Mononuclear cell (primary cell): Measurements from ENCODE around the gene ELAVL4. TPM values are rescaled to one million over a fixed set of nuclear protein-coding genes. Genes with fewer than 3 reads are reported as not detected.

Source experiments
- H3K27me3 ChIP-seq: 2 replicates; pipeline ENCODE4 v1.6.0; 2011; ENCODE audit warnings: low read length, control low read depth; ENCODE audit not compliant: insufficient read depth
- H3K4me1 ChIP-seq: 2 replicates; pipeline ENCODE4 v1.5.1; 2011; ENCODE audit warnings: mild to moderate bottlenecking, low read length, control low read depth; ENCODE audit not compliant: insufficient read depth
- H3K4me3 ChIP-seq: 2 replicates; pipeline ENCODE4 v1.5.1; 2011; ENCODE audit warnings: mild to moderate bottlenecking, low read length, moderate library complexity
- H3K9me3 ChIP-seq: 2 replicates; pipeline ENCODE4 v1.5.1; 2011; ENCODE audit warnings: low read depth, mild to moderate bottlenecking, control low read depth, low read length
- total RNA-seq: library from RNA; depleted of rRNA; stranded (reverse); fragments of >200 nt; gene quantifications from one replicate; pipeline ENCODE4 v1.2.3, GENCODE V29; 2012

ELAVL4 gene
- total RNA-seq, 1 donor: not detected

- Histone ChIP-seq H3K9me3 (no peaks in the 10 kb centered on the region), H3K4me3 (no peak overlapping the region), H3K4me1 (peaks cover 21% of the 10 kb centered on the region), H3K27me3 (peaks cover 14% of the 10 kb centered on the region)
Measured at GRCh38 chr1:50106095-50106761, 2.5 kb upstream of the ELAVL4 start.

- H3K4me1 ChIP-seq: peaks cover 21% of the 10 kb centered on the region
- H3K9me3 ChIP-seq: no peaks in the 10 kb centered on the region
- H3K27me3 ChIP-seq: peaks cover 18% of the 10 kb centered on the region
- H3K4me3 ChIP-seq: no peak overlapping the region
Measured at GRCh38 chr1:50109116-50109515, 396 bp downstream of the ELAVL4 start.

- no peaks in the 10 kb centered on the region for H3K9me3 ChIP-seq
- H3K4me3 ChIP-seq: no peak overlapping the region
- peaks cover 21% of the 10 kb centered on the region for H3K4me1 ChIP-seq
- H3K27me3 ChIP-seq: peaks cover 18% of the 10 kb centered on the region
Measured at GRCh38 chr1:50109647-50110075, 941 bp downstream of the ELAVL4 start.

- Histone ChIP-seq H3K4me3 (no peak overlapping the region), H3K4me1 (peaks cover 21% of the 10 kb centered on the region), H3K9me3 (no peaks in the 10 kb centered on the region), H3K27me3 (peaks cover 18% of the 10 kb centered on the region)
Measured at GRCh38 chr1:50110151-50110550, 1.4 kb downstream of the ELAVL4 start.

GRCh38 chr1:50110656-50111055, 1.9 kb downstream of the ELAVL4 start:
- Histone ChIP-seq H3K27me3 (peaks cover 18% of the 10 kb centered on the region), H3K4me3 (no peak overlapping the region), H3K4me1 (peaks cover 21% of the 10 kb centered on the region), H3K9me3 (no peaks in the 10 kb centered on the region)

- no peaks in the 10 kb centered on the region for H3K9me3 ChIP-seq
- H3K27me3 ChIP-seq: peaks cover 18% of the 10 kb centered on the region
- no peak overlapping the region for H3K4me3 ChIP-seq
- peaks cover 21% of the 10 kb centered on the region for H3K4me1 ChIP-seq
Measured at GRCh38 chr1:50111503-50111902, 2.8 kb downstream of the ELAVL4 start.

- Histone ChIP-seq H3K4me1 (peaks cover 21% of the 10 kb centered on the region), H3K27me3 (peaks cover 18% of the 10 kb centered on the region), H3K4me3 (no peak overlapping the region), H3K9me3 (no peaks in the 10 kb centered on the region)
Measured at GRCh38 chr1:50112193-50112592, 3.5 kb downstream of the ELAVL4 start.

GRCh38 chr1:50123071-50123470, 14.4 kb downstream of the ELAVL4 start:
- Histone ChIP-seq H3K9me3 (no peaks in the 10 kb centered on the region), H3K4me1 (no peaks in the 10 kb centered on the region), H3K27me3 (no peaks in the 10 kb centered on the region), H3K4me3 (no peak overlapping the region)

GRCh38 chr1:50126927-50127715, 18.4 kb downstream of the ELAVL4 start:
- H3K27me3 ChIP-seq: no peaks in the 10 kb centered on the region
- no peaks in the 10 kb centered on the region for H3K9me3 ChIP-seq
- H3K4me1 ChIP-seq: no peaks in the 10 kb centered on the region
- no peak overlapping the region for H3K4me3 ChIP-seq

- no peaks in the 10 kb centered on the region for H3K9me3 ChIP-seq
- H3K4me3 ChIP-seq: no peak overlapping the region
- no peaks in the 10 kb centered on the region for H3K27me3 ChIP-seq
- H3K4me1 ChIP-seq: no peaks in the 10 kb centered on the region
Measured at GRCh38 chr1:50129201-50129600, 20.5 kb downstream of the ELAVL4 start.

GRCh38 chr1:50132347-50132894, 23.7 kb downstream of the ELAVL4 start:
- H3K9me3 ChIP-seq: no peaks in the 10 kb centered on the region
- no peaks in the 10 kb centered on the region for H3K27me3 ChIP-seq
- H3K4me1 ChIP-seq: no peaks in the 10 kb centered on the region
- H3K4me3 ChIP-seq: no peak overlapping the region

GRCh38 chr1:50135716-50136115, 27.0 kb downstream of the ELAVL4 start:
- Histone ChIP-seq H3K27me3 (no peaks in the 10 kb centered on the region), H3K4me1 (no peaks in the 10 kb centered on the region), H3K9me3 (no peaks in the 10 kb centered on the region), H3K4me3 (no peak overlapping the region)

GRCh38 chr1:50139339-50140181, 30.8 kb downstream of the ELAVL4 start:
- H3K27me3 ChIP-seq: no peaks in the 10 kb centered on the region
- H3K4me3 ChIP-seq: no peak overlapping the region
- H3K4me1 ChIP-seq: no peaks in the 10 kb centered on the region
- H3K9me3 ChIP-seq: no peaks in the 10 kb centered on the region

- Histone ChIP-seq H3K4me1 (no peaks in the 10 kb centered on the region), H3K4me3 (no peak overlapping the region), H3K9me3 (no peaks in the 10 kb centered on the region), H3K27me3 (no peaks in the 10 kb centered on the region)
Measured at GRCh38 chr1:50140182-50140447, 31.4 kb downstream of the ELAVL4 start.
